KMS-11 (cell line): ENCODE data around the gene TMEM170B.

ENCODE experiments used
- H2AFZ ChIP-seq: fragments of 200-600 bp; sonication (generic); 2 replicates; pipeline ENCODE4 v1.6.1; 2016; ENCODE audit warnings: antibody characterized with exemption, mixed run types, low read depth
- H3K27ac ChIP-seq: fragments of 200-600 bp; sonication (generic); 2 replicates; pipeline ENCODE4 v1.6.1; 2016; ENCODE audit warnings: mild to moderate bottlenecking, mixed run types
- H3K27me3 ChIP-seq: fragments of 200-600 bp; sonication (generic); 2 replicates; pipeline ENCODE4 v1.6.1; 2017; ENCODE audit warnings: mild to moderate bottlenecking, low read depth, mixed run types, moderate library complexity; ENCODE audit not compliant: insufficient read depth
- H3K36me3 ChIP-seq: fragments of 200-600 bp; sonication (generic); 2 replicates; pipeline ENCODE4 v1.6.1; 2017; ENCODE audit warnings: mild to moderate bottlenecking, mixed run types; ENCODE audit not compliant: insufficient read depth
- H3K4me1 ChIP-seq: fragments of 200-600 bp; sonication (generic); 2 replicates; pipeline ENCODE4 v1.6.1; 2016; ENCODE audit warnings: mild to moderate bottlenecking, low read depth, mixed run types; ENCODE audit not compliant: poor library complexity, severe bottlenecking
- H3K4me2 ChIP-seq: fragments of 200-600 bp; sonication (generic); 2 replicates; pipeline ENCODE4 v1.7.0; 2016; ENCODE audit warnings: mild to moderate bottlenecking, mixed run types
- H3K4me3 ChIP-seq: fragments of 200-600 bp; sonication (generic); IDR thresholded peaks from 2 replicates; pipeline ENCODE4 v1.6.1; 2017; ENCODE audit warnings: low read depth, low read length, mixed read lengths; ENCODE audit not compliant: insufficient read depth
- H3K79me2 ChIP-seq: fragments of 200-600 bp; sonication (generic); 2 replicates; pipeline ENCODE4 v1.6.1; 2016; ENCODE audit warnings: low read depth, mixed run types; ENCODE audit not compliant: insufficient read depth
- H3K9ac ChIP-seq: fragments of 200-600 bp; sonication (generic); 2 replicates; pipeline ENCODE4 v1.6.1; 2016; ENCODE audit warnings: mild to moderate bottlenecking, mixed run types
- H4K20me1 ChIP-seq: fragments of 200-600 bp; sonication (generic); 2 replicates; pipeline ENCODE4 v1.6.1; 2016; ENCODE audit warnings: mild to moderate bottlenecking, mixed run types; ENCODE audit not compliant: insufficient read depth
- TF ChIP-seq, protein P1 (sequence below): fragments of 200-600 bp; sonication (generic); conservative IDR thresholded peaks from 2 replicates; pipeline ENCODE4 v1.6.1; 2017; ENCODE audit warnings: low read depth, mild to moderate bottlenecking, antibody characterized with exemption, low read length, moderate library complexity, mixed read lengths

Gene TMEM170B

GRCh38 chr6:11613336-11613735, 75.8 kb downstream of the TMEM170B start:
- no peak overlapping the region for H3K4me3 ChIP-seq
- no peaks in the 10 kb centered on the region for H3K36me3 ChIP-seq
- no peak overlapping the region for H2AFZ ChIP-seq
- no peak overlapping the region for H3K27ac ChIP-seq
- TF ChIP-seq, protein P1, sequence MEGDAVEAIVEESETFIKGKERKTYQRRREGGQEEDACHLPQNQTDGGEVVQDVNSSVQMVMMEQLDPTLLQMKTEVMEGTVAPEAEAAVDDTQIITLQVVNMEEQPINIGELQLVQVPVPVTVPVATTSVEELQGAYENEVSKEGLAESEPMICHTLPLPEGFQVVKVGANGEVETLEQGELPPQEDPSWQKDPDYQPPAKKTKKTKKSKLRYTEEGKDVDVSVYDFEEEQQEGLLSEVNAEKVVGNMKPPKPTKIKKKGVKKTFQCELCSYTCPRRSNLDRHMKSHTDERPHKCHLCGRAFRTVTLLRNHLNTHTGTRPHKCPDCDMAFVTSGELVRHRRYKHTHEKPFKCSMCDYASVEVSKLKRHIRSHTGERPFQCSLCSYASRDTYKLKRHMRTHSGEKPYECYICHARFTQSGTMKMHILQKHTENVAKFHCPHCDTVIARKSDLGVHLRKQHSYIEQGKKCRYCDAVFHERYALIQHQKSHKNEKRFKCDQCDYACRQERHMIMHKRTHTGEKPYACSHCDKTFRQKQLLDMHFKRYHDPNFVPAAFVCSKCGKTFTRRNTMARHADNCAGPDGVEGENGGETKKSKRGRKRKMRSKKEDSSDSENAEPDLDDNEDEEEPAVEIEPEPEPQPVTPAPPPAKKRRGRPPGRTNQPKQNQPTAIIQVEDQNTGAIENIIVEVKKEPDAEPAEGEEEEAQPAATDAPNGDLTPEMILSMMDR = no peak
- H3K79me2 ChIP-seq = no peaks in the 10 kb centered on the region
- H4K20me1 ChIP-seq = no peaks in the 10 kb centered on the region
- H3K4me1 ChIP-seq = no peaks in the 10 kb centered on the region
- H3K4me2 ChIP-seq = no peak overlapping the region
- H3K9ac ChIP-seq = no peak overlapping the region
- H3K27me3 ChIP-seq = no peaks in the 10 kb centered on the region

GRCh38 chr6:11613858-11614257, 76.3 kb downstream of the TMEM170B start:
- Histone ChIP-seq H3K36me3 (no peaks in the 10 kb centered on the region), H2AFZ (no peak overlapping the region), H3K9ac (no peak overlapping the region)

DNA sequence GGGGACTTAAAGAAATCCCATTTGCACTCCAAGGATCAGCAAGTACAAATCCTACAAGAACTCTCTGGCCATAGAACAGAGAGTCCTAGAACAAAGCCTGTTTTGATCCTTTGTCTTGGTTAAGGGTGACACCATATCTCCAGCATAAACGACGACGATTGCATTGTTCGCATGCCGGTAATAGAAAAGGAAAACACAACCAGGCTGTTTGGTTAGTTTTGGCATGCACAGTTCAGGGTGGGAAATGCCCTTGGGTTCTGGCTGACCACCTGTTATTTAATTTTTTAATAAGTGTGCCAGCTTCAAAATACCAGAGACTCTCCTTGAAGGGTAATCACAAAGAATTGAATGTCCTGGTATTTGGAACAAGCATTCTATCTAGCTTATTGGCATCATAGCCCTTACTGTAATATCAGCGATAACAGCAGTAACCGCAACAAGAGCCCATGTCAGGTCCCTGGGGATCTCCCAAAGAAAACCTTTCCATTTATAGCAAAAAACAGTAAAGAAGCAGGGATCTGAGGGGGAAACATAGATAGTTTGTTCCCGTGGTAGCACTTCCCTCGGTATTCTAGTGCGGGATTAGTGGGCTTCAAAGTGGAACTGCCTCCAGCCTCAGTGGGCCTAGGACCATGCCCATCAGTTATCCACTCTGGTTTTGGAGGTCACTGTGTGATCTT, 77.1 kb downstream of the TMEM170B start:
- no peak overlapping the region for H3K9ac ChIP-seq
- H3K36me3 ChIP-seq = no peaks in the 10 kb centered on the region
- H3K4me3 ChIP-seq = no peak overlapping the region
- no peak overlapping the region for H3K27ac ChIP-seq
- TF ChIP-seq, protein P1 = no peak
- no peaks in the 10 kb centered on the region for H3K79me2 ChIP-seq
- H3K4me2 ChIP-seq = no peak overlapping the region
- no peaks in the 10 kb centered on the region for H3K27me3 ChIP-seq
- H2AFZ ChIP-seq = no peak overlapping the region
- no peaks in the 10 kb centered on the region for H4K20me1 ChIP-seq
- H3K4me1 ChIP-seq = no peaks in the 10 kb centered on the region

More at GRCh38 chr6:11613858-11614257, 76.3 kb downstream of the TMEM170B start:
- Histone ChIP-seq H3K4me3 (no peak overlapping the region), H3K79me2 (no peaks in the 10 kb centered on the region), H3K4me2 (no peak overlapping the region), H3K27me3 (no peaks in the 10 kb centered on the region), H3K27ac (no peak overlapping the region), H4K20me1 (no peaks in the 10 kb centered on the region), H3K4me1 (no peaks in the 10 kb centered on the region)
- TF ChIP-seq, protein P1 = no peak

GRCh38 chr6:11615214-11615602, 77.7 kb downstream of the TMEM170B start:
- H2AFZ ChIP-seq = no peak overlapping the region
- no peaks in the 10 kb centered on the region for H4K20me1 ChIP-seq
- no peak overlapping the region for H3K27ac ChIP-seq
- H3K4me2 ChIP-seq = no peak overlapping the region
- no peak overlapping the region for H3K4me3 ChIP-seq
- no peaks in the 10 kb centered on the region for H3K36me3 ChIP-seq
- H3K4me1 ChIP-seq = no peaks in the 10 kb centered on the region
- H3K79me2 ChIP-seq = no peaks in the 10 kb centered on the region
- H3K9ac ChIP-seq = no peak overlapping the region
- H3K27me3 ChIP-seq = no peaks in the 10 kb centered on the region
- TF ChIP-seq, protein P1 = no peak
